ENCODE results near the gene SMOC2. TPM values are rescaled to one million over a fixed set of nuclear protein-coding genes. Genes with fewer than 3 reads are reported as not detected.

Gene SMOC2
- total RNA-seq, 3 donors from 2014 or later (not counting 1 experiment from before 2014, with no cell fraction given), result not detected

DNA sequence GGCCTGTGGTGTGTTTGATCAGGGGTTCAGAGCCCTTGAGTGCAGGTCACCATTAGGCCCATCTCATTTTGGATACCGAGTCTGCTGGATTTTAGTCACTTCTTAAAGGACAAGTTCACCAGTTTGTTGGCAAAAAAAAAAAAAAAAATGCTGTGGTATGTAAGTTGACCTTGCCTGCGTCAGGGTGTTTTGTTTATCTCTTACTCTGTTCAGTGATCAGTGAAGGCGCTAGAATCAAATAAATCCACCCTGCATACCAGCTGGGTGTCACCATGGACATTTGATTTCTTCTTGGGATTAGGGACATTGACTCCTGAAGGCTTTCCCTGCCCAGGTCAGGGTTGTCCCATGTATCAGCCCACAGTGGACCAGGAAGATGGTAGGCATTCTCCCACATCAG is 6.7 kb downstream of the SMOC2 start:
- H3K27ac ChIP-seq (ENCODE audit: low read length), result peak overlapping the region; percentile 58
- Mint-ChIP-seq H3K27ac (no peak overlapping the region), H3K4me1 (peaks cover 0 to 2% of the 10 kb centered on the region in 2 donors), H3K36me3 (no peaks in the 10 kb centered on the region), H3K9me3 (no peaks in the 10 kb centered on the region), H3K4me3 (no peak overlapping the region), H3K27me3 (ENCODE audit: low read depth in 2 of 2) (peaks cover 38 to 40% of the 10 kb centered on the region in 2 donors)
- H3K4me3 ChIP-seq (ENCODE audit: low read length), result no peak overlapping the region
- H3K4me1 ChIP-seq (ENCODE audit: control insufficient read depth, insufficient read depth, low read length), result no peaks in the 10 kb centered on the region
- H3K27me3 ChIP-seq (ENCODE audit: control insufficient read depth, insufficient read depth, low read length), result no peaks in the 10 kb centered on the region
- no peak for DNase-seq
- intact Hi-C loops (cut with micrococcal nuclease), result no loop called here
- no peak for ATAC-seq
- H3K9me3 ChIP-seq (ENCODE audit: control insufficient read depth, insufficient read depth, low read length), result no peaks in the 10 kb centered on the region
- TF ChIP-seq, protein P1, sequence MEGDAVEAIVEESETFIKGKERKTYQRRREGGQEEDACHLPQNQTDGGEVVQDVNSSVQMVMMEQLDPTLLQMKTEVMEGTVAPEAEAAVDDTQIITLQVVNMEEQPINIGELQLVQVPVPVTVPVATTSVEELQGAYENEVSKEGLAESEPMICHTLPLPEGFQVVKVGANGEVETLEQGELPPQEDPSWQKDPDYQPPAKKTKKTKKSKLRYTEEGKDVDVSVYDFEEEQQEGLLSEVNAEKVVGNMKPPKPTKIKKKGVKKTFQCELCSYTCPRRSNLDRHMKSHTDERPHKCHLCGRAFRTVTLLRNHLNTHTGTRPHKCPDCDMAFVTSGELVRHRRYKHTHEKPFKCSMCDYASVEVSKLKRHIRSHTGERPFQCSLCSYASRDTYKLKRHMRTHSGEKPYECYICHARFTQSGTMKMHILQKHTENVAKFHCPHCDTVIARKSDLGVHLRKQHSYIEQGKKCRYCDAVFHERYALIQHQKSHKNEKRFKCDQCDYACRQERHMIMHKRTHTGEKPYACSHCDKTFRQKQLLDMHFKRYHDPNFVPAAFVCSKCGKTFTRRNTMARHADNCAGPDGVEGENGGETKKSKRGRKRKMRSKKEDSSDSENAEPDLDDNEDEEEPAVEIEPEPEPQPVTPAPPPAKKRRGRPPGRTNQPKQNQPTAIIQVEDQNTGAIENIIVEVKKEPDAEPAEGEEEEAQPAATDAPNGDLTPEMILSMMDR (IDR thresholded peaks at IDR 0.05), result no peak
- H3K36me3 ChIP-seq (ENCODE audit: control insufficient read depth, insufficient read depth, low read length), result no peaks in the 10 kb centered on the region
- 85% methylated on average over 3 of the region's 3 CpGs for WGBS (ENCODE audit: insufficient coverage)

DNA sequence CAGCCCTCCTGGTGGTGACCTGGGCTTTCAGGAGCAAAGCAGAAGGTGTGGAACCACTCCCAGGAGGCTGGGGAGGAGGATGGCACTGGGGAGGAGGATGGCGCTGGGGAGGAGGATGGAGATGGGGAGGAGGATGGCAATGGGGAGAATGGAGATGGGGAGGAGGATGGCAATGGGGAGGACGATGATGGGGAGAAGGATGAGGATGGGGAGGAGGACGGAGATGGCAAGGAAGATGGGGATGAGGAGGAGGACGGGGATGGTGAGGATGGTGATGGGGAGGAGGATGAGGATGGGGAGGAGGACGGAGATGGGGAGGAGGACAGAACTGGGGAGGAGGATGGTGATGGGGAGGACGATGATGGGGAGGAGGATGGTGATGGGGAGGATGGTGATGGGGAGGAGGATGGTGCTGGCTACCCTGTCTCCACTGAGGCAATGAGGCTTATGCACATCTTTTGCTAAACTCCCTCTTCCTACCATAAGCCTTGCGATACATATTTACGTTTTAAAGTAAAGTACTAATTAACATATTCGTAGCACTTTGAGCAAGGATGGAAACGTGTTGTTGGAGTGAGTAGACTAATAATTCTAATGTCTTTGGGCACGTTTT is 7.4 kb downstream of the SMOC2 start:
- peaks cover 32 to 35% of the 10 kb centered on the region in 2 donors for H3K27me3 Mint-ChIP-seq (ENCODE audit: low read depth in 2 of 2)
- WGBS (ENCODE audit: insufficient coverage), result 86% methylated on average over 9 of the region's 11 CpGs
- H3K27ac Mint-ChIP-seq, result no peak overlapping the region
- intact Hi-C loops (cut with micrococcal nuclease), result no loop called here
- no peak overlapping the region for H3K4me3 Mint-ChIP-seq
- Histone ChIP-seq H3K27me3 (ENCODE audit: control insufficient read depth, insufficient read depth, low read length) (no peaks in the 10 kb centered on the region), H3K4me3 (ENCODE audit: low read length) (no peak overlapping the region), H3K27ac (ENCODE audit: low read length) (peak overlapping the region; percentile 28), H3K9me3 (ENCODE audit: control insufficient read depth, insufficient read depth, low read length) (no peaks in the 10 kb centered on the region), H3K36me3 (ENCODE audit: control insufficient read depth, insufficient read depth, low read length) (no peaks in the 10 kb centered on the region), H3K4me1 (ENCODE audit: control insufficient read depth, insufficient read depth, low read length) (no peaks in the 10 kb centered on the region)
- H3K36me3 Mint-ChIP-seq, result no peaks in the 10 kb centered on the region
- no peaks in the 10 kb centered on the region for H3K9me3 Mint-ChIP-seq
- DNase-seq (no peak), ATAC-seq (no peak)
- TF ChIP-seq, protein P1 (IDR thresholded peaks at IDR 0.05), result no peak
- H3K4me1 Mint-ChIP-seq, result no peaks in the 10 kb centered on the region

DNA sequence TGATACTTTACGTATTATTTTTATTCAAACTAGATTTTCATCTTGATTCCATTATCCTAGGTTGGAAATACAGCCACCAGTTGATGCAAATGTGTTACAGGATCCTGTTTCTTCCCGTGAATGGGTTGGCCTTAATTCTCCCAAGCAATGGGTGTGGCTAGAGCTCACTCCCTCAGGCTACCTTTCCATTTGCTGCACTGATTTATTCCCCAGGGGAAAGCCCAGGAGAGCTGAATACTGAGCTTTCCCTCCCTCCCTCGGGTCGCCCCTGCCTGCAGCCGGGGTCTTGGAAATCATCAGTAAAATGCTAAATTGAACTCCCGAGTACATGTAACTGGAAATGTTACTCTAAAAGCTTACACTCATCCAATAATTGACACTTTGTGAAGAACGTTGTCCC is 9.9 kb downstream of the SMOC2 start:
- H3K4me1 Mint-ChIP-seq, result no peaks in the 10 kb centered on the region
- no peaks in the 10 kb centered on the region for H3K36me3 Mint-ChIP-seq
- TF ChIP-seq, protein P1 (IDR thresholded peaks at IDR 0.05), result no peak
- no peaks in the 10 kb centered on the region for H3K9me3 Mint-ChIP-seq
- H3K27ac Mint-ChIP-seq, result no peak overlapping the region
- peaks cover 7 to 20% of the 10 kb centered on the region in 2 donors for H3K27me3 Mint-ChIP-seq (ENCODE audit: low read depth in 2 of 2)
- no peaks in the 10 kb centered on the region for H3K4me1 ChIP-seq (ENCODE audit: control insufficient read depth, insufficient read depth, low read length)
- ATAC-seq (no peak), DNase-seq (no peak)
- no peak overlapping the region for H3K4me3 Mint-ChIP-seq
- H3K36me3 ChIP-seq (ENCODE audit: control insufficient read depth, insufficient read depth, low read length), result no peaks in the 10 kb centered on the region
- 49% methylated on average over 7 of the region's 7 CpGs for WGBS (ENCODE audit: insufficient coverage)
- no peak overlapping the region for H3K4me3 ChIP-seq (ENCODE audit: low read length)
- H3K9me3 ChIP-seq (ENCODE audit: control insufficient read depth, insufficient read depth, low read length), result no peaks in the 10 kb centered on the region
- H3K27ac ChIP-seq (ENCODE audit: low read length), result no peak overlapping the region
- intact Hi-C loops (cut with micrococcal nuclease), result no loop called here
- no peaks in the 10 kb centered on the region for H3K27me3 ChIP-seq (ENCODE audit: control insufficient read depth, insufficient read depth, low read length)
